Measurements from ENCODE around the gene HIPK4.

Gene HIPK4

GRCh38 chr19:40363069-40363468 lies 26.9 kb downstream of the HIPK4 start:
- no peak for DNase-seq

DNA sequence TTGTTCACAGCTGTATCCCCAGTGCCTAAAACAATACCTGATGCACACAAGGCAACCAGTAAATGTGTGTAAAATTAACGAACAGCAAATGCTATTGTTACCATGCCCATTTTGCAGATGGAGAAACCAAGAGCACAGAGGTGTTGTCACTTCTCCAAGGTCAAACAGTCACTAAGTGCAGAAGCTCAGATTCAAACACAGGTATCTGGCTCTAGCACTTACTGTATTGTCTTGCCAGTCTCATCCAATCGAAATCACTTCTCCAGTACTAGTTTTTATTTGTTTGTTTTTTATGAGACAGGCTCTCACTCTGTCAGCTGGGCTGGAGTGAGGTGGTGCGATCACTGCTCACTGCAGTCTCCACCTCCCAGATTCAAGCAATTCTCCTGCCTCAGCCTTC lies 27.8 kb downstream of the HIPK4 start:
- no peak for DNase-seq

GRCh38 chr19:40360708-40361241 lies 29.2 kb downstream of the HIPK4 start:
- DNase-seq: no peak

DNA sequence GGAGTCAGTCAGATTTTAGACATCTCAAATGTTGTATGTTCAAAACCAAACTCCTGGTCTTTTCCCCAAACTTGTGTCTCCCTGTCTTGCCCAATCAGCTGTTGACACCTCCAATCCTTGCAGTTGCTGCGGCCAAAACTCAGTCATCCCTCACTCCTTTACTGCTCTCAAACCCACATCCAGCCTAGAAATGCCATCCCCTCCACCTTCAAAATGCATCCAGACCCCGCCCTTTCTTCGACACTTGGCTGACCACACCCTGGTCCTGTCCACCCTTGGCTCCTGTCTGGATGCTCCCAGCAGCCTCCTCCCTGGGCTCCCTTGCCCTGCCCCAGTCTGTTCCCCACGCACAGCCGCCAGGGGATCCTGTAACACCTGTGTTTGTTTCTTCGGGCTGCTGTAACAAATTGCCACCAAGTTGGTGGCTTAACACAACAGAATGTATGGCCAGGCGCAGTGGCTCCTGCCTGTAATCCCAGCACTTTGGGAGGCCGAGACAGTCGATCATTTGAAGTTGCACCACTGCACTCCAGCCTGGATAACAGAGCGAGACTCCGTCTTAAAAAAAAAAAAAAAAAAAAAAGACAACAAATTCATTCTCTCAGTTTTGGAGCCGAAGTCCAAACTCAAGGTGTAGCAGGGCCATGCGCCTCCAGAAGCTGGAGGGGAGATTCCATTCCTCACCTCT lies 29.8 kb downstream of the HIPK4 start:
- no peak for DNase-seq

DNA sequence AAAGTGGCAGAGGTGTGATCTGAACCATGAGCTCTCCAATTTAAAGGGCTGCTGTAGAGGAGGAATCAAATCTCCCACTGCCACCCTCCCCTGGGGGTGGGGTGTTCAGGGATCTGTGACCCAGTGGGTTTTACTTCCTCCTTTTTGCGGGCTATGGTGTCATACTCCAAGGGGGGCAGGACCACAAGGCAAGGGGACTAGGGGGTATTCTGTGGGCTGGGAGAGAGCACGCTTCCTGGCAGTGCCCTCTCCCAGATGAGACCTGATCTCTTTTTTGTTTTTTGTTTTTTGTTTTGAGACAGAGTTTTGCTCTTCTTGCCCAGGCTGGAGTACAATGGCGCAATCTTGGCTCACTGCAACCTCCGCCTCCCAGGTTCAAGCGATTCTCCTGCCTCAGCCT lies 31.2 kb downstream of the HIPK4 start:
- no peak for DNase-seq

DNA sequence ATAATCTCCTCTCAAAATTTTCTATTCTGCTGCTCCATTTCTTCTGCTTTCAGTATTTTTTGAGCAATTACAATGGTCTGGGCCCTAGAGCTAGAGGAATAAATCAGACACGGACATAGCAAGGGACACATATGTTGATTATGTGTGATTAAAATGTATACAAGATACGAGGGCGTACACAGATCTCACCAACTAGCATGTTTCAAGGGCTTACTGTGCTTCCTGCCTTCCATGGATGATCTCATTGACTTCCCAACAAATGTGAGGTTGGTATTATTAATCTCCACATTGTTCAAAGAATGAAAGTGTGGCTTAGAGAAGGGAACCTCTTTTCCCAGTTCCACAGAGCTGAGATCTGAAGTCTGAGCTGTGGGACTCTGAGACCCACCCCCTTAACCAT lies 32.3 kb downstream of the HIPK4 start:
- DNase-seq: no peak

DNA sequence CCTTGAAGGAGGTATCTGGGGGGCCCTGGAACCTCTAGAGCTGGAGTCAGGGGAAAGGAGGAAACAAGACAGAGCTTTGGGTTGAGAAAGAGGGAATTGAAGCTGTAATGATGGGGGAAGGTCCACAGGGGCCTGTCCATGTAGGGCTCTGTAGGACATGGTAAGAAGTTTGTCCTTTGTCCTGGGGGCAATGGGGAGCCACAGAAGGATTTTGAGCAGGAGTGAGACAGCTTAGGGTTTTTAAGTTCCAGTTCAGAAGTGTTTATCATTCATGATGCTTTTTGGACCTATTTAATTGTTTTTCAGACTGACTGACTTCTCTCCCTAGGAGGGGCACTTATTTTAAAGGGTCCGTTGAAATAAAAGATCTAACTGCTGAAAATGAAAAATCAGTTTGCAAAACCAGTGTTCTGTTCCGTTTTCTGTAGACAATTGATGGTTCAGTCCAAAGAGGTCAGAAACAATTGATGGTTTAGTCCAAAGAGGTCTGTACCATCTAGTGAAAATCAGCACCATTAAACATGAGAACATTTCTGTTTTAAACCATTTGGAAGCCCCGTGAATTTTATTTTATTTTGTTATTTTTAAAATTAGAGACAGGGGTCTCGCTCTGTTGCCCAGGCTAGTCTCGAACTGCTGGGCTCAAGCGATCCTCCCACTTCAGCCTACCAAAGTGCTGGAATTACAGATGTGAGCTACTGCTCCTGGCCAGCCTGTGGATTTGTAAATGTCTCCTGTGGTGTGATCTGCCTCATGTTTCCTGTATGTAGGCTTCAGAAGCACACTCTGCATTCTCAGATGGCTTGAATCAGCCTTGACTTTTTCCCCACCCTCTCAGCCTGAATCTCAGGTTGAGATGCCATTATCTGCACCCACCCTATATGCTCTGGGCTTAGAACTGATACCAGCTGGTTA lies 33.0 kb downstream of the HIPK4 start:
- no peak for DNase-seq

- no peak for DNase-seq
Observed at GRCh38 chr19:40355975-40356680, 33.9 kb downstream of the HIPK4 start.

DNA sequence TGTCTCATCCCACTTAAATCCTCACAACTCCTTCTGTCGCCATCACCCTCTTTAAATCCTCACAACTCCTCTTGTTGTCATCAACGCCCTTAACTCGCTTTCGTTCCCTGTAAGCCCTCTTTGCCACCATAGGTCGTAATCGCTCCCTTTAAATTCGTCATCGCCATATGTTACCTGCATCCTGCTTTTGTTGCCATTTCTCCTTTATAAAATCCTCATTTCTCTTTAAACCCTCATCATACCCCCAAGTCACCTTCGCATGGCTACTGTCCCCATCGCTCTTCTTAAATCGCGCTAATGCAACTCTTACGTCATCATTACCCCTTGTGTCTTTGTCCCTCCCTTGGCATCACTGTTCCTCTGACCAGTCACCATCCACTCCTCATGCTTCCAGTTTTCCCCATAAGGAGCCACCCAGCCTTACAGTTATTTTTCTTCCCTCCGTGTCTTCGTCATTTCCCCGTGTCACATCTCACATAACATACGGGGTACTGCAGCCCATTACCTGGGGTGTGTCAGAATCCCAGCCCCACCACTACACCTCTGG lies 40.9 kb downstream of the HIPK4 start:
- no peak for DNase-seq

DNA sequence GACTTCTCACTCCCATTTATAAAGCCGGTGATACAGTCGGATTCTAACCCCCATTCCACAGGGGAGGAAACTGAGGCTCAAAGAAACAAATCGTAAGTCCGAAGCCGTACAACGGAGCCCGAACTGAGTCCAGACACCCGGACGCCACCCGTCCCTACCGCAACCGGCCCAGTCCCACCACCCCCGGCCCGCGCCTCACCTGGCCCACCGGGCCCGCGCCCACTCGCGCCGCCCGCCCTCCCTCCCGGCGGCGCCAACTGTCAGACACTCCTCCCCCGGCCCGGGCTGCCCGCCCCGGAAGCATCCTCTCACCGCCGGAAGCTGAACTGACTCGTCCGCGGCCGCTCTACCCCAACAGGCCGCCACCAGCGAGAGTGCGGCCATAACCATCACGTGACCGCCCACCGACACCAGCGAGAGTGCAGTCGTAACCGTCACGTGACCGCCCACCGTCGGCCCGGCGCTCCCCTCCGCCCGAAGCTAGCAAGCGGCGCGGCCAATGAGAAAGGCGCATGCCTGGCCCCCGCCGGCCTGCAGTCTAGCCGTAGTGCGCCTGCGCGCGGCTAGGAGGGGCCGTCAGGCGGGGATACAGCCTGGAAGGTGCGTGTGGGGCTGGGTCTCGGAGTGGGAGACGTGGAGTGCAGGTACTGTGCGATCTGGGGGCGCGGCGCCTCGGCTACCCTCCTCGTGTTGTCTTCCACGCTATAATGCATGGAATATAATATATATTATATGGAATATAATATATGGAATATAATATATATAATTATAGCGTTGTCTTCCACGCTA lies 41.7 kb downstream of the HIPK4 start, which contains the start of the genes C19orf47 and PLD3:
TSS of gene C19orf47 (minus strand) at position 273 of the 789 bp plus-strand sequence. CDS start 6,540 bp downstream, outside the sequence.
TSS of gene PLD3 (plus strand) at position 571 of the 789 bp plus-strand sequence. CDS start 17,789 bp downstream, outside the sequence.
- peak; percentile 98 for DNase-seq

GRCh38 chr19:40344422-40344821 lies 45.6 kb downstream of the HIPK4 start:
- DNase-seq: no peak

- no peak for DNase-seq
Observed at GRCh38 chr19:40342644-40343311, 47.2 kb downstream of the HIPK4 start.

DNA sequence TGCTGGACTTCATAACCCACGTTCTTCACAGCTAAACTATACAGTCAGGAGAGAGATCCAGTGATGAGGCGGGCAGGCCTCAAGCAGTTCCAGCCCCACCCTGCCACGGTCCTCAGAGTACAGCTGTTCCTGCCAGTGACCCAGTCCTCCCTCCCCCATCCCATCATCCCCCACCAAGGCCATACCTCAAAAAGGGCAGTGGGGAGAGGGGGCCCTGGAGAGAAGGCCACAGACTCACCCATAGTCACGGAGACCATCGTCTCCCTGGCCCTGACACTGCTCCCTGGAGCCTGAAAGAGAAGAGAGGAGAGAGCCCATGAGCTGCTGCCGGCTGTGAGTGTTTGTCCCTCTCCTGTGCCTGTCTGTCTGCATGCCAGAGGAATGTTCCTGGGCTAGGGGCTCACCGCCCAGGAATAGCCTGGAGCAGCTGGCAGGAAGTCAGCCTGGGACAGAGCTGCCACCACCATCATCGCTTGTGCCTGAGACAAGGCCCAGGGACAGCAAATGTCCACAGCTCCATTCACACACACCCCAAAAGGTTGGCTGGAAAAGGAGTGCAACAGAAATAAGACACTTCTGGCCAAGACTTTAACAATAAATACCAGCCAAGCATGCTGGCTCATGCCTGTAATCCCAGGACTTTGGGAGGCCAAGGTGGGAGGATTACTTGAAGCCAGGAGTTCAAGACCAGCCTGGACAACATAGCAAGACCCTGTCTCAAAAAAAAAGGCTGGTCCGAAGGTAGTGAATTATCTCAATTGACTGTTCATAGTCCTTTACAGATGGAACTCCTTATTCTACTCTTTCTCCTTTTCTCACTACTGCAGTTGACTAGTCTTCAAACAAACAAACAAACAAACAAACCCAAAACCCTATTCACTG lies 48.1 kb downstream of the HIPK4 start:
- DNase-seq: no peak

DNA sequence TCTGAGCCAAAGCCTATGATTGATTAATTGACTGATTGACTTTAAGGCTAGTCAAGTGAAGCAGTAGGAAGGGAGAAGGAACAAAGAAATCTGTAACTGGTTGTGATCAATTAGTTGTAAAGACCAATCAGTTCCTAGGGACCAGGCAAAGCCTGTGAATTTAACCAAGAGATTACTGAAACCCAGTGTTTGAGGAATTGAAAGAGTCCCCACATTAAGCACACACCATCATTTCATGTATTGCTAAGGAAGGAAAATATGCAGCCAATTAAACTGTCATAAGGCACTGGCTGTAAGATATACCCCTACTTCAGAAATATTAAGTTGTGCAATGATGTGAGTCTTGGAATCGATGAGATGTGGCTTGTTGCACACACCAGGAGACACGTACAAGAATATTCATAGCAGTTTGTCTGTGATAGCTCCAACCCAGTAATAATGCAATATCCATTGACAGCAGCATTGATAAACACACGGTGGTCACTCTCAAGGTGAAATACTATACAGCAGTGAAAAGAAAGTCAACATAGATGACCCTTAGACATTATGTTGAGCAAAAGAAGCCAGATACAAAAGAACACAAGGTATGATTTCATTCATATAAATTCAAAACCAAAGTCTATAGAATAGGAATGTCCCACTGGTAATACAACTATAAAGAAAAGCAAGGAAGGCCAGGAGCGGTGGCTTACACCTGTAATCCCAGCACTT lies 50.8 kb downstream of the HIPK4 start:
- no peak for DNase-seq

DNA sequence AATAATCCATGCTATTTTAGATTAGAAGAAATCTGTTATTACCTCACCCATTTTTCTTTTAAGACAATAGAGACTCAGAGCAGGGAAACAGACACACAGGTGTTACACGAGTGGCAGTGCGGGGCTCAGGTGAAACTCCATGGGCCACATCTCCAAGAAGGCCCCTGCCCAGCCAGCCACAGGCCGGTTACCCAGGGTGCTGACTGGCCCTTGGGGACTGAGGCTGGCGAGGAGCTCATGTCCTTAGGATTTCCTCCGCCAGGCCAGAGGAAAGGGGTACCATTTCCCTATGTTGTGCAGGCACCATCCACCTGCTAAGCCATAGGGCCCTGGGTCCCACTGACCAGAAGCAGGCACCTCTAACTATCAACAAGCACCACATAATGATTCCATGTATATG lies 52.4 kb downstream of the HIPK4 start:
- DNase-seq: no peak

- no peak for DNase-seq
Observed at GRCh38 chr19:40337107-40337506, 52.9 kb downstream of the HIPK4 start.

DNA sequence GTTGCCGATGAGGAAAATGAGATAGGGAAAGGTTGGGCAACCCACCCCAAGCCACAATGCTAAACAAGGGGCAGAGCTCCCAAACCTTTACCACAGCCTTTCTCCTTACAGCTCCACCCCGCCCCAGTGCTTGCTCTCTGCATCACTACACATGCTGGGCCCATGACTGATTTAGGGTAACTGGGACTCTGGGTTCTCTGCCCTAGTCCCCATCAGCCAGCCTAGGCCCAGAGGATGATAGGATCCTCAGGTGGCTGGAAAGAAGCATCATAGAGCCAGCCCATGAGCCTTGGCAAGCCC lies 53.4 kb downstream of the HIPK4 start:
- DNase-seq: no peak

GRCh38 chr19:40335855-40336600 lies 54.0 kb downstream of the HIPK4 start:
- DNase-seq: no peak

DNA sequence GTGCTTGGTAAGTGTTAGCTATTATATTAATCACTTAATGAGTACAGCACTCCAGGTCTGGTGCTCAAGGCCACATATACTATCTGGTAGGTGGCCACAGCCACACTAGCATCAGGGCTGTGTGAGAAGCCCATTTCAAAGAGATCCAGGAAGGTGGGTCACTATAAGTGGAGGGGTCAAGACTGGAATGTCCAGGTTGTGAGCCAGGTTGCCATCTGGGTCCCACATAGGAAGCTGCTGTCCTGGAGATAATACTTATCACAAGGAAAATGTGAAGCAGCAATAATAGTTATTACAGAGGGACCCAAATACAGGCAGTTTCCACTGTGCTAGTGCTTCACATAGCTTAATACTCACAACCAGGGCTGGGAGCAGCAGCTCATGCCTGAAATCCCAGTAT lies 54.9 kb downstream of the HIPK4 start:
- DNase-seq: no peak

All from NCI-H526 treated with DMSO at 0.1 percent for 48 hours (cell line).